GM12891 (cell line): ENCODE data around the gene TDRD12.

Experiments used
- POLR2A ChIP-seq: IDR thresholded peaks from 2 replicates; pipeline ENCODE4 v1.6.1; 2011; ENCODE audit warnings: low read depth, low read length, control low read depth
- POLR2AphosphoS5 ChIP-seq: IDR thresholded peaks from 2 replicates; pipeline ENCODE4 v1.6.1; 2011; ENCODE audit warnings: low read depth, low read length, control low read depth
- SPI1 ChIP-seq: IDR thresholded peaks from 2 replicates; pipeline ENCODE4 v1.6.1; 2011; ENCODE audit warnings: low read depth, low read length, control low read depth
- TAF1 ChIP-seq: IDR thresholded peaks from 2 replicates; pipeline ENCODE4 v1.6.1; 2011; ENCODE audit warnings: low read depth, low read length, control low read depth

DNA sequence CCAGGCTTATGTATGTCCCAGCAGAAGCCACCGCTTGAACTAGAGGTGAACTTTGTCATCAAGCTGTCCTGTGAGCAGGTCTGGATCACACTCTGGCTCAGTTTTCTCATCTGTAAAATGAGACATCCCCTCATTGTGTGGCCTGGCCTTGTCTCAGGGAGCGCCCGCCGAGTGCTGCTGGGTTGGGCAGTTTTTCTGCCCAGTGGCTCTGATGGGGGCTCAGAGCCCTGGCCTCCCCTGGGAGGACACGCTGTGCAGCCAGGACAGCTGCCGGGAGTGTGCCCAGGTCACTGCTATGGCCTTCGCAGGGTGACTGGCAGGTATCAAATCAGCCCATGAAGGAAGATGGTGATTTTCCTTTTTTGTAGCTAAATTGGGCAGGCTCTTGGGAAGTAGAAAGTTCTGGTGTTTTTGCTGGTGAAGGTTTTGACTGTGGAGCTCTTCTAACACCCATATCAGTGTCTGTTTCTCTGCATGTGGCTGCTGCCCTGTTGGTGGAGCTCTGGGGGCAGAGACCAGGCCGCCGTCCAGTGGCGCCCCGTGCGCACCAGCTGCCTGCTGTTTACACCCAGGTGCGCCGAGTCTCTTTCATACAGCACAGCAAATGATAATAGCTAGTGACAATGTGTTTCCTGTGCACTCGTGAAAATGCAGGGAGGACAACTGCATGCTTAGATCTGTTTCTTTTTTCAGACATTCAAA is 109.2 kb downstream of the TDRD12 start:
- TF ChIP-seq POLR2A (no peak), SPI1 (no peak), POLR2AphosphoS5 (no peak), TAF1 (no peak)
